GM19452 (cell line): ENCODE data around the gene RNF126.
"Not testable (repeated sequence)": the region's sequence is repeated elsewhere in the genome, so short reads cannot be mapped to it uniquely, and the experiment has no call there.

Experiments
- ATAC-seq: cut with Tn5 transposase; IDR thresholded peaks from one replicate; pipeline ENCODE4 v1.9.1; 2021; ENCODE audit not compliant: unreplicated experiment

The RNF126 gene

GRCh38 chr19:613732-614567 is 49.1 kb downstream of the RNF126 start:
- no peak for ATAC-seq

GRCh38 chr19:612941-613340 is 50.1 kb downstream of the RNF126 start:
- no peak for ATAC-seq

- ATAC-seq, result no peak
Measured at GRCh38 chr19:611481-611868, 51.5 kb downstream of the RNF126 start.

- no peak for ATAC-seq
Measured at GRCh38 chr19:610801-611480, 52.1 kb downstream of the RNF126 start.

GRCh38 chr19:610071-610800 is 52.8 kb downstream of the RNF126 start:
- no peak for ATAC-seq

- ATAC-seq, result no peak
Measured at GRCh38 chr19:609004-609346, 54.0 kb downstream of the RNF126 start.

GRCh38 chr19:608155-609003 is 54.6 kb downstream of the RNF126 start:
- no peak for ATAC-seq

- ATAC-seq, result no peak
Measured at GRCh38 chr19:607301-608154, 55.5 kb downstream of the RNF126 start.

GRCh38 chr19:605061-605971 is 57.7 kb downstream of the RNF126 start:
- not testable (repeated sequence) for ATAC-seq

GRCh38 chr19:604355-604754 is 58.7 kb downstream of the RNF126 start:
- no peak for ATAC-seq

- ATAC-seq, result not testable (repeated sequence)
Measured at GRCh38 chr19:603779-604178, 59.2 kb downstream of the RNF126 start.

- ATAC-seq, result not testable (repeated sequence)
Measured at GRCh38 chr19:603302-603639, 59.7 kb downstream of the RNF126 start.

GRCh38 chr19:602391-603301 is 60.4 kb downstream of the RNF126 start:
- ATAC-seq, result no peak

- ATAC-seq, result no peak
Measured at GRCh38 chr19:601790-602189, 61.2 kb downstream of the RNF126 start.

- ATAC-seq, result no peak
Measured at GRCh38 chr19:601310-601709, 61.7 kb downstream of the RNF126 start.
